SKM-1 (cell line): ENCODE data around the gene FBXO36.
A peak's percentile ranks its signal among the peaks of the same experiment; 100 is the strongest.
"Not testable (repeated sequence)": the region's sequence is repeated elsewhere in the genome, so short reads cannot be mapped to it uniquely, and the experiment has no call there.

ENCODE experiments used
- DNase-seq: peaks from one replicate; lab custom pipeline; 2025; ENCODE audit not compliant: unreplicated experiment; lab: John Stamatoyannopoulos, UW

Gene FBXO36, protein sequence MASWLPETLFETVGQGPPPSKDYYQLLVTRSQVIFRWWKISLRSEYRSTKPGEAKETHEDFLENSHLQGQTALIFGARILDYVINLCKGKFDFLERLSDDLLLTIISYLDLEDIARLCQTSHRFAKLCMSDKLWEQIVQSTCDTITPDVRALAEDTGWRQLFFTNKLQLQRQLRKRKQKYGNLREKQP

DNA sequence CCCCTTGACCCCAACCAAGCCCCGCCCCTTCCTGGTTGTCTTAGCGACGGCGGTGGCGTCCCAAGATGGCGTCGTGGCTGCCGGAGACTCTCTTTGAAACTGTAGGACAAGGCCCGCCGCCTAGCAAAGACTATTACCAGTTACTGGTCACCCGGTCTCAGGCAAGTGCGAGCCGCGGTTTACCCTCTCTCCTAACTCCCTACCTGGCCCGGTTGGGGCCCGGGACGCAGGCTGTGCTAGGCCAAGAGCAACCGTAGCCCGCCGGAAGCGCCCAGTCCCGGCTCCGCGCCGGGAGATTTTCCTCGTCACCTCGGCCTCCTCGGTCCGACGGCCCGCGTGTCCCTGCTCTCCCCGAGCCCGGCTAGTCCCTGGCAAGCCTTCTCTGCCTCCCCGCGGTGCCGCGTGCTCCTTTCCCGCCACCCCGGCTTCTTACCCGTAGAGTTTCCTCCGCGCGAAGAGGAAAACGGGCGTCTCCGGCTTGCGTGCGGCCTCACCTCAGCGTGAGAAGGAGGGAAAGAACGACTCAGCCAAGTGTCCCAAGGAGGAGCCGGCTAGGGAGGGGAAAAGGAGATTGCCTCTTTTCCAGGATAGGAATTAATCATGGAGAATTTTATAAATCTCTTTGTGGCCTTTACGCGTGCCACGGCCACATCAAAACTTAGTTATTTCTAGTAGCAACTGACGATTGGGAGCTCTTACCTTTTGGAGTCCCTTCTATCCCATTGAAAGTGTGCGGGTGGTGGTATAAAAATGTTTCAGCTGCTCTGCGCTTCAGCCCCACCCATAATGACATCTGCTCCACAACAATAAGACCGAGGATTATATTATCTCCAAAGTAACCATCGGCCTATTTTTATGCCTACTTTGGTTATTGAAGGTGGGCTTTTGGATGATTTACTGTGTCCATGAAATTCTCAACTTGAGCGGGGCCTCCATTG lies at the start of gene FBXO36:
Gene FBXO36, plus strand, starts transcription at position 55 of the 938 bp plus-strand sequence. Its CDS starts 11 bp downstream, at position 66.
- DNase-seq, result peak; percentile 86

- no peak for DNase-seq
These were observed 49.2 kb upstream of the FBXO36 start for GRCh38 chr2:229873123-229873581.

DNA sequence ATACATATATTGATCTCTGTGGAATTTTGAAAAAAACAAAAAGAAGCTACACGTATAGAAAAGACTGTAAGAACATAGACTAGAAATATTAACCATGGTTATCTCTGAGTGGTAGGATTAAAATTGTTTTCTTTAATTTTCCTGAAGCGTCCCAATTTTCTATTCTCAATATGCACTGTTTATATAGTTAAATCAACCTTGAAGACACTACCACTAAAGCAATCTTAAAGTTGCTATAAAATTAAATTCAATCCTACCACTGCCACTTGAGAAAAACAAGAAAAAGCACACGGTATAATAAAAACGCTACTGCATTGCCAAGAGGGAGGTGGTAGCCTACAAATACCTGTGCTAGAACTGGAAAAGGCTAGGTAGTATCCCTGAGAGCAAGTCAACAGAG lies 47.7 kb upstream of the FBXO36 start:
- DNase-seq, result no peak

GRCh38 chr2:229875549-229875948 lies 46.8 kb upstream of the FBXO36 start:
- DNase-seq, result no peak

- DNase-seq, result no peak
These were observed 42.9 kb upstream of the FBXO36 start for GRCh38 chr2:229879191-229879950.

GRCh38 chr2:229880892-229881586 lies 41.3 kb upstream of the FBXO36 start:
- no peak for DNase-seq

DNA sequence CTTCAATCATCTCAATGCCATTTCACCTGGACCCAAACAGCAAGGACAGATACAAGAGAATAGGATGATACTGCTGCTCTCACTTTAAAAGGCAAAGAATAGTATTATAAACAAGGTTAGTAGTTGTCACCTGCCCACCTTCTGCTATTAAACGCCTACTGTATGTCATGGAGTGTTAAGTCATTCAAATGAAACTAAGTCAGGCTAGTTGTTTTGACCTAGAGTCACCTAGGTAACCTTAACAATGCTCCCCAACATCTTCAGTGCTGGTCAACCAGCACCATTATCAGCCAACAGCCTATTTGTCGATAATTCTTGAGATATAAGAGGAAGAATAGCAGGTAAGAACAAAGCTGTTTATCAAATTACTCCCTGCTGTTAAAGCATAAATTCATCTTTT lies 39.7 kb upstream of the FBXO36 start:
- DNase-seq, result no peak

- DNase-seq, result no peak
These were observed 37.3 kb upstream of the FBXO36 start for GRCh38 chr2:229884775-229885699.

DNA sequence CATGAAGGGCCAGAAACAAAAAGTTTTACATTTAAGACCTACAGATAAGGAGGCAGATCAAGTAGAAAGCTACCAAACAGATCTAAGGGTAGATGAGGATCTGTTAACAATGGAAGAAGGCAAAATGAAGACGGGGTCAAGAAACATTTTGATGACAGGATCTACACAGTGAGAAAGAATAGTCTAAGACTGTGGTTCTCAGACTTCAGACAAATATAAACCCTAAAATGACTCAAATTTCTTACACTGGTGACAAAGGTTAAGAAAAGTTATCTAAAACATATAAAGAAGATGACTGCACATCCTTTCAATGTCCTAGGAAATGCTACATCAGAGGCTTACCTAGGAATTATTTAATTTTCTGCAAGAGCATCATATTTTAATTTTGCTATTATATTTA lies 34.9 kb upstream of the FBXO36 start:
- DNase-seq, result no peak

GRCh38 chr2:229888031-229888430 lies 34.3 kb upstream of the FBXO36 start:
- DNase-seq, result no peak

GRCh38 chr2:229889023-229889422 lies 33.3 kb upstream of the FBXO36 start:
- DNase-seq, result no peak

GRCh38 chr2:229896857-229897256 lies 25.4 kb upstream of the FBXO36 start:
- no peak for DNase-seq

DNA sequence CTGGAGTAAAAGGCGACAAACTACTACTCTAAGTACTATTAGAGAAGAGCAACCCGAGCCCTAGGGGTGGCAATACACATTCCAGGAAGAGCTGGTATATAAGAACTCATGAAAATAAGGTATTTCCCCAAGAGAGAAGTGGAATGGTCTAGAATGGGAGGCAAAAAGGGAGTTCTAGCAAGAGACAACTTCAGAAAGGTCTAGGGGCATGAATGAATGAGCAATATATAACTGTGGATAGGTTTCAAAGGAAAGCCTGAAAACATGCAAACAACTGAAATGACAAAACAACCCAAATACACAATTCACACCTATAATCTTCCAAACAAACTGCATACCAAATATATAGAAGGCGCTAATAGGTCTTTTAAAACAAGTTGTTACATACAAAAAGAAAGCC lies 22.7 kb upstream of the FBXO36 start:
- no peak for DNase-seq

DNA sequence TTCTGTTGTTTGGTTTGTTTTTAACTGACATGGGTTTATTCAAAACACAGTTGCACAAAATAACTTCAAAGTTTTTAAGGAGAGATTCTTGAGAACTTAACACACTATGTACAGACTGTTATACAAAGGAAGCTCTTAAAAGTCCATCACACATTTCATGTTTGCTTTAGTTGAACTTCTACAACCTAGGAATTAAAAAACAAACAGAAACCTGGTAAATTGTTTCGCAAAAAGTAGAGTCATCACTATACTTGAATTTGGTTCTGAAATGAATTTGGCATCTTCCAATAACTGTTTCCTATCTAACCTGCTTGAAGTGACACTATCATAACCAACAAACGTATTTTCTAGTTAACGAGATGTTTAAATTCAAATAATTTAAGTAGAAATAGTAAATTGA lies 22.3 kb upstream of the FBXO36 start:
- no peak for DNase-seq

DNA sequence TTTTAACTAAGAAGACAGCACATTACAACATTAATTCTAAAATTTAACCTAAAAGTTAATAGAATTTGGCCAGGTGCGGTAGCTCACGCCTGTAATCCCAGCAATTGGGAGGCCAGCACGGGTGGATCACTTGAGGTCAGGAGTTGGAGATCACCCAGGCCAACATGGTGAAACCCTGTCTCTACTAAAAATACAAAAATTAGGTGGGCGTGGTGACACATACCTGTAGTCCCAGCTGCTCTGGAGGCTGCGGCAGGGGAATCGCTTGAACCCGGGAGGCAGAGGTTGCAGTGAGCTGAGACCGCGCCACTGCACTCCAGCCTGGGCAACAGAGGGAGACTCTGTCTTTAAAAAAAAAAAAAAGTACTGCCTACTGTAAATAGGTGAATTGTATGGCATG lies 21.8 kb upstream of the FBXO36 start:
- DNase-seq, result not testable (repeated sequence)

DNA sequence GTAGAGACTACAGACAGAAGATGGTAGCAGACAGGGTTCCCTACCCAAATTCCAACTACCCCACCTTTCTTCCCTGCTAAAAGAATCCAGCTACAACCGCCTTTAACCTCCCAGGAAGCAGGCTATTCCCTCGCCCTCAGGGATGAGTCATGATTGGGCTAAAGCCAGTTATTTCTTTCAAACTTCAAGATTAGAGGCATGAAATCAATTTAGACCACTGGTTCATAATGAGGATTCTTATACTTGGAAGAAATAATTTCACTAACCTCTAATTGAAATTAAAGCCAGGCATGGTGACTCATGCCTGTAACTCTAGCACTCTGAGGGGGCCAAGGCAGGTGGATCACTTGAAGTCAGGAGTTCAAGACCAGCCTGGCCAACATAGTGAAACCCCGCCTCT lies 20.5 kb upstream of the FBXO36 start:
- no peak for DNase-seq

GRCh38 chr2:229903037-229903436 lies 19.3 kb upstream of the FBXO36 start:
- no peak for DNase-seq

DNA sequence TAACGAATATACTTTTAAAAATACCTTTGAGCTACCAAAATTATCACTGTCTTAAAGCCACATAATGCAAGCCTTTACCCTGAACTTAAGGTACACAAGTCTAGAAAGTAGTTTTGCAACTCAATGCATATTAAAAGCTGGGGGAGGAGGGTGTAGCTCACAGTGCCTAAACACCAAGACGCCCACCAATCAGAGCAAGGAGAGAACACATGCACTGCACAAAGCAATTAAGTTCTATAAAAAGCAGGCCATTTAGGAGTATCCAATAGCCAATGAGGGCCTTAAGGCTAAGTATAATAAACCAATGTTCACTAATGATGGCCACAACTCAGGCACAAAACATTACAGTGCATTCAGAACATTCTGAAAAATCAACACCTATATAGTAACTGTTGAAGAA lies 16.7 kb upstream of the FBXO36 start:
- no peak for DNase-seq

GRCh38 chr2:229909090-229909489 lies 13.2 kb upstream of the FBXO36 start:
- no peak for DNase-seq
